Ecto neural progenitor cell (in vitro differentiated cells): Measurements from ENCODE around the gene TNNI3K.

Source experiments
- DNase-seq: peaks from one replicate; pipeline ENCODE4 v3.0.0-alpha.2; 2018; ENCODE audit warnings: low spot score

Gene TNNI3K

DNA sequence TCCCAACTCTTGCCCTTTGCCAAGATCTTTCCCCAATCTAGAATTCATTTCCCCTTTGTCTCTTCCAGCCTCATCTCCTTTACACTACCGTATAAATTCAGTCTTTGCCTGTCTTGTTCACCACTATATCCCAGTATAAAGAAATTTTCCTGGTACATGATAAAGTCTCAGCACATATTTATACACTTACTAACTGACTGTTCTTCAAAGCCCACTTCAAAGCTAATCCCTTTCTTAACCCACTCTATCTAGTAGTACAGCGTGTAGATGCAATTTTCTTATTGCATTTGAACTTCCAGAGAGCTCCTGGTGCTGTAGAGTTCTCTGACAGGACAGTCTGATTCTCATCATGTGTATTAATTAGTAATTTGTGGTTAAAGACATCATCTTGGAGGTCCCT is 199.1 kb downstream of the TNNI3K start:
- no peak for DNase-seq

DNA sequence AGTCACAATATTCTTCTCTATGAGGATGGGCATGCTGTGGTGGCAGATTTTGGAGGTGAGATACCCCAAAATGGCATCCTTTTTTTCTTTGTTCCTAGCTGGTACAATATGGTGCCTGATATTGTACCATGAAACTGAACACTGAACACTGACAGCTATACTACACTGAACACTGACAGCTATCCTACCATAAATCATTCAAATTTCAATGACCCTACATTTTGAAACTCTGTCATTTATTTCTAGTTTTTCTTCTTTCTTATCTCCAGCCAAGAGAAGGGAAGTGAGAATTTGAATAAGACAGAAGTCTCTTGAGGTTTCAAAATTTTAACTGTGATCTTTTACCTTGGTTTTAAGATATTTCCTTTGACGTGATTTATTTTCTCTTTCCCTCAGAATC is 200.9 kb downstream of the TNNI3K start:
- DNase-seq: no peak

DNA sequence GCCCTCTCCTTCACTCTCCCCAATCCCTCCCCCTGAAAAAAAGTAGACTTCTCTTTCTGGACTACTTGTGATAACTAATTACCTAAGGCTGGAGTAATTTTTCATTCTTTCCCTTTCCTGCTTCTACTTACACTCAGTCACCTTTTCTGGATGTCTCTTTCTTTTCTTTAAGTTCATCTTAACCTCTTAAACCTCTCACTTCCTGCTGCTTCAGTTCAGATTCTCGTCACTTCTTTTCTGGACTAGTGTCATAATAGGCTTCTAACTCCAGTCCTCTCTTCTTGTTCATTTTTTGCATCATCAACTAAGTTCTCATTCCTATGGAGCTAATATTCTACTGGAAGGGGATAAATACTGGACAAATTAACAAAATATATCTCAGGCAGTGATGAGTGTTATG is 201.8 kb downstream of the TNNI3K start:
- no peak for DNase-seq

DNA sequence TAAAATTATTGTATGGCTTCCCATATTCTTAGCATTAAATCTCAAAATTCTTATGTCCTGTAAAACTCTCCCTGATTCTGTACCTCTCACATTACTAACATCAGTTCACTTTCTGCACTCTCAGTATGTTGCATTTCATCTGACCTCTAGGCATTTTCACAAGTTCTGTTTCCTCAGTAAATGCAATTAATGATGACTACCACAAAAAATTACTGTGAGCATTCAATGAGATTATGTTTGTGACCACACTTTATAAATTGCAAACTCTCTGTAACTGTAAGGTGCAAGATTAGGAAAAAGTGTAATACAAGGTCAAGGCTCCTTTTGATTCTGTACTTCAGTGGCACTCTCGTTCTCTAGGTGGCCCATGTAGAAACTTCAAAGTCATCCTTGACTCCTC is 216.8 kb downstream of the TNNI3K start:
- DNase-seq: no peak

DNA sequence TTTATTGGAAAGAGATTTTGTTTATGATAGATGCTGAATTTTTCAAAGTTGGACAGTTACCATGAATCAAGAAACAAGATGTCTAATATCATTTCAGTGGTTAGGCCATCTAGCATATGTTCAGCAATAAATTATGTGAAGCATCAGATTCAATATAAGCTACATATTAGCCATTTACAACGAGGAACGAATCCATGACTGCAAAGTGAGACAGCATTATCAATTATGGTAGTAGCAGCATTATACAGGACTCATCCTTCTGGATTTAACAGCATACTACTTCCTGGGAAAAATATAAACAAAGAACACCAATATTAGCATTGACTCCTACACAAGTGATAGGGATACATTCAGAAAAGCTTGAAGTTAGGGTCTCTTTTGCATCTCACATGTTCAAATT is 218.1 kb downstream of the TNNI3K start:
- DNase-seq: no peak

DNA sequence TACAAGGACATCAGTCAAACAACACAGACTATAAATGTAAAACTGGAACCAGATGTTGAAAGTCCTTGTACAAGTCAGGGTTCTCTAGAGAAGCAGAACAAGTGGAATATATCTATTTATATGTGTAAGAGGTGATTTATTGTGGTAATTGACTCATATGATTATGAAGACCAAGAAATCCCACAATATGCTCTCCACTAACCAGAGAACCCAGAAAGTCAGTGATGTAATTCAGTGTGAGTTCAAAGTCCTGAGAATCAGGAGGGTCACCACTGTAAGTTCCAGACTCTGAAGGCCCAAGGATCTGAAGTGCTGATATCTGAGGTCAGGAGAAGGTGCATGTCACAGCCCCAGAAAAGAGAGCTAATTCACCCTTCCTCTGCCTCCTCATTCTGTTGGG is 220.2 kb downstream of the TNNI3K start:
- DNase-seq: no peak

DNA sequence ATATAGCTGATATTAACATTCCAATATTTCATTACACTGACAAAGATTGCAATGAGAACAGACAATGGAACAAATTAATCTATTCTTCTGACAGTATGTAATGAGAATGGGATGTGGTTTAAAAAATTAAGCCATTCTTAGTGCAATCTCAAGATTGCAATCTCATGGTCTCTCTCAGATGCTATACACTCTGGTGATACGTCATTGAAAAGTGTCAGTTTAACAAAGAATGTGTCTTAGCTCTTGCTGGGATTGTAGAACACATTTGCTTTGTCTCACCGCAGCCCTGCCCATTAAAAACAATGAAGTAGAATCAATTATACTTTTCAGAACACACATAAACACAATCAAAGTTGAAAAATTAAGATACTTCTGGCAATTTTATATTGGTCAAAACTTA is 222.1 kb downstream of the TNNI3K start:
- no peak for DNase-seq

DNA sequence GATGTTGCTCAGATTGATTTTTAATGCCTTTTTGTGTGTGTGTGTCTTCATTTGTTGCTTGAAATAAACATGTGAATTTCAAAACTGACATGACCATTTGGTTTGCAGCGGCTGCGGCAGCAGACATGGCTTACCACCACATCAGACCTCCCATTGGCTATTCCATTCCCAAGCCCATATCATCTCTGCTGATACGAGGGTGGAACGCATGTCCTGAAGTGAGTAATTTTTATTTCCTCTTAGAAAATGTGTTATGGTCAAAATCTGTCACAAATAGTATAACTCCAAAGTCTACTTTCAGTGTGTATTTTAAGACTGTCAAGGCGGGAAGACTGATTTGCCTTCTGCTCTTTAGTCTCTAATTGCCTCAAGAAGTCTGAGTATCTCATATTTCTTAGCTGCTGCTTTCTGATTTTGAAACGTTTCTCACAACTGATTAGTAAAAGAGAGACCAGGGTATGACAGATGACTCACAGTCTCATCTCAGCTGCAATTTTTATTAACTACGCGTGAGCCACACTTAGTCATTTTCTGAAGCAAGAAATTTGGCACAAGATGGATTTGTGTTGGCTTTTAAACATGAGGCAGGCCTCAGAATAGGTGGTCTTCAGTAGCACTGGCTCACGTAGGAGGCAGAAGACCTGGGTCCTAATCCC is 228.3 kb downstream of the TNNI3K start:
- DNase-seq: no peak

DNA sequence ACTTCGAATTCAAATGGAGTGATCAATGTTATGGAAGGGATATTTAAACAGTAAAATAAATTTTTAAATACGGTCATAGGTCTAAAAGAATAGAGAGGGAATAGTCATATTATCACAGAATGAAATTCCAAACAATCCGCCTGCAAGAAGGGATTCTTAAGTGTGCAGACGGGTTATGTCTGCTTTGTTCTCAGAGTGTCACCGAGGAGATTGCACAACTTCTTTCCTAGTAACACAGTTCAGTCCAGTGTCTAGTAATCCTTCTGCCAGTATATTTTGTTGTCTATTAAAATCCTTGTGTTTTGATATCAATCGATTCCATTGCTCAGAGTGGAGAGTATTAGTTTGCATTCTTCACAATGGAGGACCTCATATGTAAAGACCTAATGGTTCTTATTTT is 228.8 kb downstream of the TNNI3K start:
- DNase-seq: no peak

DNA sequence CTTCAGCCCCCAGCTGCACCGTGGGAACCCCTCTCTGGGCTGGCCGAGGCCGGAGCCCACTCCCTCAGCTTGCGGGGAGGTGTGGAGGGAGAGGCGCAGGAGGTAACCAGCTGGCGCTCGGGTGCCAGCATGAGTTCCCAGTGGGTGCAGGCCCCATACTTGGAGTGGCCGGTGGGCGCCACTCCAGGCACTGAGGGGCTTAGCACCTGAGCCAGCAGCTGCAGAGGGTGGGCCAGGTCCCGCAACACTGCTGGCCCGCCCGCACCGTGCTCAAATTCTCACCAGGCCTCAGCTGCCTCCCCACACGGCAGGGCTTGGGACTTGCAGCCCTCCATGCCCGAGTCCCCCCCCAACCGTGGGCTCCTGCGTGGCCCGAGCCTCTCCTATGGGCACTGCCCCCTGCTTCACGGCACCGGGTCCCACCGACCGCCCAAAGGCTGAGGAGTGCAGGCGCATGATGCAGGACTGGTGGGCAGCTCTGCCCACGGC is 230.1 kb downstream of the TNNI3K start:
- no peak for DNase-seq

DNA sequence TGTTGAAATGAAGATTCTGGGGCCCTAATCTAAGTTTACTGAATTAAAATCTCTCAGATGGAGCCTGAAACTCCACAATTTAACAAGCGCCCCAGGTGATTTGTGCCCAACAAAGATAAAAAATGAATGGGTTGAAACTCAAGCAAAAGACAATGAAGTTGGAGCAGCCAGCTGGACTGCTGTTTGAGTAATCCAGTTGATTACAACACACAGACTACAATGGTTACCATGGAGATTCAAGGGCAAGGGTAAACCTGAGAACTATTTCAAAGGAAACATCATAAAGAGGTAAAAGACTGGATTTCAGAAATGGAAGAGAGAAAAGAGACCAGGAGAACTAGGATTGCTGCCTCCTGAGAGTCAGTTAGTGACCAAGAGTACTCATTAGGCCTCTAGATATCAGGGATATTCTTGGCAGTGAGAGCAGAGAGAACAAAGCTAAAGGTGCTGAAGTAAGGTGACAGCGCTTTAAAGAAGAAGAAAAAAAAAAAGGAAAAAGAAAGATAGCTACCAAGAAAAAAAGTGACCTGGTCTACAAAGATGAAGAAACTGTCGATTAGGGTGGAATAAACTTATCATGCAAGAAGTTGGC is 232.7 kb downstream of the TNNI3K start:
- no peak for DNase-seq

DNA sequence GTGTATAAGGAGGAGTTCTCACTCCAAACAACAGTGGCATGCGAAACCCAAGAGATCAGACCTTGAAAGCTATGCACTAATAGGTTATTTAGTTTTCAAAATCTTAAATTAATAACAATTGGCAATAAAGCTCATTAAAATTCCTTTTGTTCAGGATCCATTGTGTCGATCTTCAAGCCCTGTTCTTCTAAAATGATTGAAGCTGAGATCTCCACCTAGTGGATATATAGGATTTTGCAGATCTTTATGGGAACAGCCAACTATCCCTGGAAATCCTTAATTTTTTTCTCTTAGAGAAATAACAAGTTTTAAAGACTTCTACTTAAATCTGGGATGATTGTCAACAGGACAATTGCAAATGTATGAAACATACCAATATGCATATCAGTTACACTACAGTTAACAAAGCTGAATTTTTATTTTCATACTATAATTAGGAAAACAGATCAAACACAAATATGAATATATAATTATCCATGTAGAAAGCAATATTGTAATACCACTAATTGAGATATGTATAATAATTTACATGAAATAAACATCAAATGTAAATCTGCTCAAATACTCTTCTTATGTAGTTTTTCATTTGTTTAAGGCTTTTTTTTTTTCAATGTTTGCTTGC is 233.9 kb downstream of the TNNI3K start:
- DNase-seq: no peak

DNA sequence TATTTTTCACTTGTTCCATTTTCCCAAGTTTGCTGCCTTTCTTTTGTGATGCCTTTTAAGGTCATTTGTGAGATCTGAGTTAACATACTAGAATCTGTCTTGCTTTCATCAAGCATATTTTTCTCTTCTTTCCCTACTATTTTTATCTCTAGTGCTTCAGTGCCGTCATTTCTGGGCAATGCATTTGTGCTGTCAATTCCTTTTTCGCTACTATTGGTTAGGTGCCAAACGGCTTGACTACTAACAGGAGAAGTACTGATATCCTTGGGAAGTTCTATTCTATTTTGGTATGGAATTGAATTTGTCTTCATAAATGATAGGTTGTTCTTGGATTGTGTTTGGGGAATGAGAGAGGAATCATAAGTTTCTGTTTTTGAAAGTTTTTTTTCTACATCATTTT is 235.1 kb downstream of the TNNI3K start:
- DNase-seq: no peak

DNA sequence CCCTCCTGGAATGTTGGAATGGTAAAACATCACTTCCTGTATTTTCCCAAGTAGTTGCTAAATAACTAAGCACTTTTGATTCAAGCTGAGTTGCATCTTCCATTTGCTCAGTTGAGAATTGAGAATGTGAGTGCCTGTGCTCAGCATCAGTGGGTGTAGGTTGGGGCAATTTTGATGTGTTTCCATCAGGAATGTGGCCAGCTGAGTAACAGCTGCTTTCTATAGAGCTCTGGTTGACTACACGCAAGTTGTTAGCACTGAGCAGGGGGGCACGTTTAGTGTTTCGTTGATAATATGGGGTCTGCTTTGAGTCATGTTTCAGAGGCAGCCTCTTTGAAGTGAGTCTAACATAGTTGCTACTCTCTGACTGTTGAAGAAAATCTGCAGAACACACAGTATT is 235.7 kb downstream of the TNNI3K start:
- DNase-seq: no peak

DNA sequence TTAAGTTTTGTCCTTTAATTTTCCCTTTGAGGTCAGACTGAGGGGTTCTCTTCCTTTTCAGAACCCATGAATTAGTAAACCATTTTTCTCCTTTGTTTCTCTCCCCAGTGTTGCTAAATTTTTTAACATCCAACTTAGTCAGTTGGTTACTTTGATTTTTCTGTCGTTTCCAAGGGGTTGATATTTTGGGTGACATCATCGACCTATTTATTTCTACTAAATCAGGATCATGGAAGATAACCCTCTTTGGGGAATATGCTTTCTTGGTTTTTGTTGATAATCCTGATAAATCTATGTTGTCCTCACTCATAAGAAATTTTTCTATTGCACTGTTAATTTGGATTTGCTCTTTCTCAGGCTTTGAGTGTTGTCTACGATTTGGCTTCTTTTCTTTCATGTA is 236.3 kb downstream of the TNNI3K start:
- no peak for DNase-seq

DNA sequence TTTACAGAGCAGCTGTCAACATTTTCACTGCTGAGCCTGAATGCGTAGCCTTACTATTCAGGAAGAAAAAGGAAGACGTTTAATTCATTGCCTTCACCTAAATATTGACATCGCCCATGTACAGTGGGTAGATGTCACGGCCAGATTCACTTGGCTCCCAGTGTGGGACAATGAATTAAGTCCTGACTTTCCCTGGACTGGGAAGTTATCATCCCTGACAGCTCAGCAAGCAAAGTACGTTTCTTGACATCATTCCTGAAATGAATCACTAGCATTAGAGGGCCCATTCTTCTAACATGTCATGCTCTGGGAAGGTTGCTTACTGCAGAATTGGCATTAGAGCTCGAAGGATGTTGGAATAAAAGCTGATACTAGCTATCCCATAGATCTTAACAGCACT is 239.4 kb downstream of the TNNI3K start:
- no peak for DNase-seq

DNA sequence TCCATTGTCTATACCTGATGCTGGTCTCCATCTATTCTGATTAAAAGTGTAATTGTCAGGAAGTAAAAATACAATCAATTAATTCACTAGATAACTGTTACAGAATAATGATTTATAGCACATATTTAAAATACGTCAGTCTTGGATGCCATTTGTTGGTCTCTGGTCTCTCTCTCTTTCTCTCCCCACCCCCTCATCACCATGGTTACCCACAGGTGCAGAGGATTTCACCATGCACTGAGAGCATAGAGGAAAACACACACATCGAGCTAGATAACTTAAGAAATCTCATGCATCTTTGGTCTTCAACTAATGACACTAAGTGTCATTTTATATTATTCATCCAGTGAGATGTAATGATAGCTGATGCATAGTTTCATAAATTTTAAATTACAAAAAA is 243.8 kb downstream of the TNNI3K start:
- no peak for DNase-seq

DNA sequence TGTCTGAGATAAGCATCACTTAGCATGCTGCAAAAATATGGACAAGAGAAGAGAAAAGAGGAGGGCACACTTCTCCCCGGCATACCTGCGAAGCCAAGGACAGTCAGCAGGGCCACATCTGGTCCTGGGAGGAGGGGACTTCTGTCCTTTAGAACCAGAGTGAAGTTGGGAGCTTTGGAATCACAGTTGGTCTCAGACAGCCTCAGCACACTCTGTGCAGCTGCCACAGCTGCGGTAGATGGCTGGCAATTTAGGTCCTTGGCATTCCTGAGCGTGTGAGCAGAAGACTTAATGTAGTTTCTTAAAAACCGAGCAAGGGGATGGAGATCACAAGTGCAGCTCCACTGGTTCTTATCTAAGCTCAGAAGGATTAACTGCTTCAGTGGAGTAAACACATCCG is 244.9 kb downstream of the TNNI3K start:
- DNase-seq: no peak

DNA sequence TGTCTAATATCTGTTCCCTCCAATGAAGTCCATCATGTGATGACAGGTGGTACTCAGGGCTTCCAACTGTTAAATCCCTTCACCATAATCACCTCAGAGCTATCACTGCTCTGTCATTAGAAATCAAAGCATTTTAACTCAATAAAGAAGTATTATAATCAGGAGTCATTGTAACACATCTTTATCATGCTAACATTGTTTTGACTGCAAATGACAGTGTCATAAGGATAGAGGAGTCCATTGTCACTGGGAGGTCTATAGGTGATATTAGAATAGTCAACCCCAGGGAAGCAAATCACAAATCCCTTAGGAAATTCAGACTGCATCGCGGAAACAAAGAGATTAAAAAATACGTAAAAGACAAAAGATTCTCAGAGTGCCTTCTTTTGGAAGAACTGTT is 246.4 kb downstream of the TNNI3K start:
- no peak for DNase-seq

DNA sequence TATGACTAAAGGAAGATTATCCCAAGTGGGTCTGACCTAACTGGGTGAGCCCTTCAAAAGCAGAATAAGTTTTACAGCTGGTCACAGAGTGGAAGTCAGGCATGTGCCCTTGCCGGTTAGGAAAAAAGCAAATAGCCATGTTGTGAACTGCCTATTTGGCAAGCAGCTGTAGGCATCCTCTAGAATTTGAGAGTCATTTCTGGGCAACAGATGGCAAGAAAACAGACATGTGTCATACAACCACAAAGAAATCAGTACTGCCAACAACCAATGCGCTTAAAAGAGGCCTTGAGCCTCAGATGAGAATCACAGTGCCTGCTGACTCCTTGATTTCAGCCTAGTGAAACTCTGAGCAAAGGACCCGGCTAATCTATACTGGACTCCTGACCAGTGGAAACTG is 250.4 kb downstream of the TNNI3K start:
- no peak for DNase-seq

DNA sequence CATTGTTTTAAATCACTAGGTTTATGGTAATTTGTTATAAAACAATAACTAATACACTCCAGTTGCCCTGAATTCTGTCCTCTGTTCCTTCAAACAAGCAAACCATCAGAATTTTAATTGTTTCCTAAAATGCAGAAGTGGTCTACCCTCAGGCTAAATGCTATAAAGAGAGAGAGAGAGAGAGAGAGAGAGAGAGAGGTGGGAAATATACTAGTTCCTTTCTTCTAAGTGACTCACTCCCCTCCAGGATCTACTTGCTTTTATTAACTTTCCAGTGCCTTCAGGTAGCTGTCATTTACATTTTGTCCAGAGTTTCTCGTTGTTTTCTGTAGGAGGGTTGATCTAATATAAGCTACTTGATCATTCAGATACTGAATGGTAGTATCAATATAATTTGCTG is 250.8 kb downstream of the TNNI3K start:
- DNase-seq: no peak

DNA sequence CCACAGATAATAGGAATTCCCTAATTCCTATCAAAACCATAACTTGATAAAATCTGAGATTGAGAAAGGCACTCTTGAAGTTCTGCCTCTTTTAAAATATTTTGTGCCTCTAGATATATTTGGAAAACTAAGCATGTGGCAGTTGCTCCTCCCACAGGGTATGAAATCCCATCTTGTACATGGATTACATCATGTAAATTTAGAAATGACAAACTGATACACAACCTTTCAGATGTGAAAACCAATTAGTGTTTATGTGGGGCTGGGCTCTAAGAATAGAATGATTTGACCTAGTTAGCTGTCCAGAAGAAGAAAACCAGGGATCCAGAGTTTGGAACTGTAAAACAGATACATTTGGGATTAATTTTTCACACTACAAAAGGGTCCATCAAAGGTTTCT is 261.5 kb downstream of the TNNI3K start:
- no peak for DNase-seq

DNA sequence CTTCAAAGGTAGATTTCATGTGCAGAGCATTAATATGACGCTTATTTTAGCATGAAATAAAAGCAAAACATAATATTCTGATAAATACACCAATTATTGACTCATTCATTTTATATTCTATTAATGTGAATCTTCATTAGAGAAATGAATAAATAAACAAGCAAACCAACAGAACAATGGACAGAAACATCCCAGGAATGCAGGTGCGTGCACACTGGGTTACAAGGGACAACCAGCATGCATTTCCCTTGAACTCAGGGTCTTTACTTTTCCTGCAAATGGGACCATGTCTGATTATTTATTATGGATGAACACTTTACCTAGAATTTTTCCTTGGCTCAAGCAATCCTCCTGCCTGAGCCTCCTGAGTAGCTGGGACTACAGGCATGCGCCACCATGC is 263.7 kb downstream of the TNNI3K start:
- no peak for DNase-seq

DNA sequence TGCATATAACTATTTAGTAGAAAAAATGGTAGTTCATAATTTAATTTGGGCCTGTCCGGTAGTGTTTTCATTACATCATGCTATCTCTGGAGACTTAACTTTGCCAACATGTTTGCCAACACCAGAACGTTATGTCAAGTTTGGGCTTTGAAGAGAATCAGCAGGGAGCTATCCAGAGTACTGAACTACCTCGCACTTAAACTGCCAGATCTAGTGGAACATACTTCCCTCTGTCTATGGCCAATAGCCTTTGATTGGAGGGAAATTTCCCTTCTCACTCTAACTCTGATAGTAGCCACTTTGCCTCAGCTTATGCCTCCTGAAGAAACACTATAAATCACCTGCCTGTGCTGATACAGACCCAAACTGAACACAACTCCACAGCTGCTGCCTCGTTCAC is 267.2 kb downstream of the TNNI3K start:
- DNase-seq: no peak
